Neural progenitor cell (in vitro differentiated cells): ENCODE results near the gene COL23A1. TPM values are rescaled to one million over a fixed set of nuclear protein-coding genes. Genes with fewer than 3 reads are reported as not detected.

ENCODE experiments used
- DNase-seq: peaks from one replicate; pipeline ENCODE4 v3.0.0-alpha.2; 2016; ENCODE audit warnings: low spot score
- H2AFZ ChIP-seq: fragments of 200-600 bp; sonication (generic); replicated peaks from 2 replicates; pipeline ENCODE4 v1.6.1; 2016; ENCODE audit warnings: antibody characterized with exemption
- H3F3A ChIP-seq: fragments of 200-600 bp; sonication (generic); 2 replicates; pipeline ENCODE4 v1.6.1; 2016; ENCODE audit warnings: antibody characterized with exemption, low read depth
- H3K27ac ChIP-seq: fragments of 200-600 bp; sonication (generic); 2 replicates; pipeline ENCODE4 v1.5.1; 2016; ENCODE audit warnings: mild to moderate bottlenecking
- H3K27me3 ChIP-seq: fragments of 200-600 bp; sonication (generic); 2 replicates; pipeline ENCODE4 v1.6.1; 2016; ENCODE audit warnings: mild to moderate bottlenecking, moderate library complexity
- H3K36me3 ChIP-seq: fragments of 200-600 bp; sonication (generic); 2 replicates; pipeline ENCODE4 v1.5.1; 2016
- H3K4me1 ChIP-seq: fragments of 200-600 bp; sonication (generic); 2 replicates; pipeline ENCODE4 v1.6.1; 2016; ENCODE audit warnings: mixed run types
- H3K4me2 ChIP-seq: fragments of 200-600 bp; sonication (generic); 2 replicates; pipeline ENCODE4 v1.6.1; 2016
- H3K4me3 ChIP-seq: fragments of 200-600 bp; sonication (generic); 2 replicates; pipeline ENCODE4 v1.5.1; 2016
- H3K79me2 ChIP-seq: fragments of 200-600 bp; sonication (generic); 2 replicates; pipeline ENCODE4 v1.6.1; 2016; ENCODE audit warnings: low read depth
- H3K9ac ChIP-seq: fragments of 200-600 bp; sonication (generic); 2 replicates; pipeline ENCODE4 v1.6.1; 2016
- H3K9me3 ChIP-seq: fragments of 200-600 bp; sonication (generic); 2 replicates; pipeline ENCODE4 v1.5.1; 2016; ENCODE audit warnings: low read depth
- H4K20me1 ChIP-seq: fragments of 200-600 bp; sonication (generic); 2 replicates; pipeline ENCODE4 v1.6.1; 2016; ENCODE audit warnings: low read depth
- H3K27ac Mint-ChIP-seq: 3 replicates; pipeline ENCODE4 v1.8.0; 2021; ENCODE audit warnings: mixed read lengths
- H3K27me3 Mint-ChIP-seq: 2 replicates; pipeline ENCODE4 v1.8.0; 2022; ENCODE audit warnings: low read depth, mild to moderate bottlenecking, inconsistent platforms, moderate library complexity, mixed read lengths; ENCODE audit not compliant: insufficient read depth
- H3K36me3 Mint-ChIP-seq: 3 replicates; pipeline ENCODE4 v1.8.0; 2021; ENCODE audit warnings: mixed read lengths
- H3K4me1 Mint-ChIP-seq: 3 replicates; pipeline ENCODE4 v1.8.0; 2021; ENCODE audit warnings: mixed read lengths
- H3K4me3 Mint-ChIP-seq: 3 replicates; pipeline ENCODE4 v1.8.0; 2021; ENCODE audit warnings: mild to moderate bottlenecking, moderate library complexity, mixed read lengths
- H3K9me3 Mint-ChIP-seq: 3 replicates; pipeline ENCODE4 v1.8.0; 2020; ENCODE audit warnings: mixed read lengths
- CTCF ChIP-seq: fragments of 200-600 bp; sonication (generic); IDR thresholded peaks from 2 replicates; pipeline ENCODE4 v1.5.1; 2017; ENCODE audit warnings: antibody characterized with exemption, mild to moderate bottlenecking
- EZH2 ChIP-seq: fragments of 200-600 bp; sonication (generic); IDR thresholded peaks from 2 replicates; pipeline ENCODE4 v1.6.1; 2017; ENCODE audit warnings: antibody characterized with exemption, mild to moderate bottlenecking, moderate library complexity
- EZH2phosphoT487 ChIP-seq: fragments of 200-600 bp; sonication (generic); IDR thresholded peaks from 2 replicates; pipeline ENCODE4 v1.6.1; 2017; ENCODE audit warnings: antibody characterized with exemption
- total RNA-seq: library from RNA; depleted of rRNA; stranded (reverse); fragments of >200 nt; gene quantifications from 2 replicates; pipeline ENCODE4 v1.2.3, GENCODE V29; 2015; ENCODE audit warnings: low replicate concordance

Gene COL23A1
- total RNA-seq, 1 donor from 2014 or later = not detected

- H3K79me2 ChIP-seq = no peaks in the 10 kb centered on the region
- no peak overlapping the region for H2AFZ ChIP-seq
- TF ChIP-seq EZH2 (no peak), EZH2phosphoT487 (no peak), CTCF (no peak)
- no peak for DNase-seq
- H3K9me3 Mint-ChIP-seq = peaks cover under 1% of the 10 kb centered on the region
- H3K27ac Mint-ChIP-seq = peak overlapping the region; percentile 88
- no peak overlapping the region for H3K4me2 ChIP-seq
- H3F3A ChIP-seq = no peaks in the 10 kb centered on the region
- H3K4me1 ChIP-seq = peaks cover 11% of the 10 kb centered on the region
- H3K4me3 Mint-ChIP-seq = peak overlapping the region; percentile 28
- no peak overlapping the region for H3K9ac ChIP-seq
- no peak overlapping the region for H3K27ac ChIP-seq
- no peaks in the 10 kb centered on the region for H3K27me3 ChIP-seq
- no peaks in the 10 kb centered on the region for H3K36me3 Mint-ChIP-seq
- peaks cover 2% of the 10 kb centered on the region for H3K27me3 Mint-ChIP-seq
- peaks cover 77% of the 10 kb centered on the region for H3K4me1 Mint-ChIP-seq
- no peaks in the 10 kb centered on the region for H4K20me1 ChIP-seq
- H3K4me3 ChIP-seq = no peak overlapping the region
- no peaks in the 10 kb centered on the region for H3K36me3 ChIP-seq
- H3K9me3 ChIP-seq = no peaks in the 10 kb centered on the region
These were observed 120.9 kb downstream of the COL23A1 start for GRCh38 chr5:178469011-178469974.

GRCh38 chr5:178468196-178468685 lies 122.0 kb downstream of the COL23A1 start:
- Histone ChIP-seq H3F3A (no peaks in the 10 kb centered on the region), H3K9ac (no peak overlapping the region), H3K27ac (no peak overlapping the region), H3K36me3 (no peaks in the 10 kb centered on the region), H3K4me3 (no peak overlapping the region), H2AFZ (no peak overlapping the region), H3K27me3 (no peaks in the 10 kb centered on the region), H3K9me3 (no peaks in the 10 kb centered on the region), H3K4me2 (no peak overlapping the region), H3K4me1 (peaks cover 11% of the 10 kb centered on the region), H3K79me2 (no peaks in the 10 kb centered on the region), H4K20me1 (no peaks in the 10 kb centered on the region)
- H3K36me3 Mint-ChIP-seq = no peaks in the 10 kb centered on the region
- H3K27ac Mint-ChIP-seq = peak overlapping the region; percentile 98
- no peak for DNase-seq
- peaks cover 77% of the 10 kb centered on the region for H3K4me1 Mint-ChIP-seq
- TF ChIP-seq EZH2phosphoT487 = no peak
- no peak for TF ChIP-seq EZH2
- no peak for TF ChIP-seq CTCF
- H3K4me3 Mint-ChIP-seq = no peak overlapping the region
- H3K9me3 Mint-ChIP-seq = no peaks in the 10 kb centered on the region
- H3K27me3 Mint-ChIP-seq = peaks cover 2% of the 10 kb centered on the region

GRCh38 chr5:178467568-178468195 lies 122.5 kb downstream of the COL23A1 start:
- no peak overlapping the region for H3K4me2 ChIP-seq
- H3K36me3 ChIP-seq = no peaks in the 10 kb centered on the region
- no peaks in the 10 kb centered on the region for H3K9me3 ChIP-seq
- Mint-ChIP-seq H3K4me1 (peaks cover 83% of the 10 kb centered on the region), H3K4me3 (peak overlapping the region; percentile 30), H3K36me3 (no peaks in the 10 kb centered on the region), H3K9me3 (no peaks in the 10 kb centered on the region), H3K27me3 (peaks cover 2% of the 10 kb centered on the region), H3K27ac (peak overlapping the region; percentile 98)
- H2AFZ ChIP-seq = peak overlapping the region; percentile 20
- H3K4me3 ChIP-seq = no peak overlapping the region
- no peaks in the 10 kb centered on the region for H3K79me2 ChIP-seq
- no peaks in the 10 kb centered on the region for H4K20me1 ChIP-seq
- H3K27me3 ChIP-seq = no peaks in the 10 kb centered on the region
- DNase-seq = no peak
- TF ChIP-seq EZH2phosphoT487 (no peak), CTCF (no peak), EZH2 (no peak)
- no peak overlapping the region for H3K9ac ChIP-seq
- no peaks in the 10 kb centered on the region for H3F3A ChIP-seq
- H3K27ac ChIP-seq = no peak overlapping the region
- H3K4me1 ChIP-seq = peaks cover 11% of the 10 kb centered on the region
